ENCODE data around the gene ALG12.

Gene ALG12

DNA sequence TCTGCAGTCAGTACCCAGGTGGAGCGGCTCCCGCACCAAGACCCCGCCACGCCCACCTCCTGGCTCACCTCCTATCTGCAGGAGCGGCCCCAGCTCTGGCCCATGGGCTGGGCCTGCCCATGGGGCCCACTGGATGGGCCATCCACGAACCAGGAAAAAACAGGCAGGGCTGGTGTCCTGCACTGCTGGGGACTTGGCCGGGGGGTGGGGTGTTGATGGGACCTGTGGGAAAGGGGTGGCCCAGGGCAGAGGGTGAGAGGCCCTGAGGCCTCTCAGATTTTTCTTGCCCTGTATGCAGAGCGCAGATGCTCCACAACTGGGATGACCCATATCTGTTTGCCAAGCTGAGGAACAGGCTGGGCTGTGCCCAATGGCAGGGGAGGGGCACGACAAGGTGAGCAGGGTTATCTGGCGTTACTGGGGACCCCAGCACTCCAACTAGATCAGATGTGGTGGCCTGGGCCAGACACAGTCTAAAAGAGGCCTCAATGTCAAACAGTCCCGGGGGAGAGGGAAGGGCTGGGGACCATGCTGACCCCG lies 39.7 kb upstream of the ALG12 start:
- DNase-seq: no peak

DNA sequence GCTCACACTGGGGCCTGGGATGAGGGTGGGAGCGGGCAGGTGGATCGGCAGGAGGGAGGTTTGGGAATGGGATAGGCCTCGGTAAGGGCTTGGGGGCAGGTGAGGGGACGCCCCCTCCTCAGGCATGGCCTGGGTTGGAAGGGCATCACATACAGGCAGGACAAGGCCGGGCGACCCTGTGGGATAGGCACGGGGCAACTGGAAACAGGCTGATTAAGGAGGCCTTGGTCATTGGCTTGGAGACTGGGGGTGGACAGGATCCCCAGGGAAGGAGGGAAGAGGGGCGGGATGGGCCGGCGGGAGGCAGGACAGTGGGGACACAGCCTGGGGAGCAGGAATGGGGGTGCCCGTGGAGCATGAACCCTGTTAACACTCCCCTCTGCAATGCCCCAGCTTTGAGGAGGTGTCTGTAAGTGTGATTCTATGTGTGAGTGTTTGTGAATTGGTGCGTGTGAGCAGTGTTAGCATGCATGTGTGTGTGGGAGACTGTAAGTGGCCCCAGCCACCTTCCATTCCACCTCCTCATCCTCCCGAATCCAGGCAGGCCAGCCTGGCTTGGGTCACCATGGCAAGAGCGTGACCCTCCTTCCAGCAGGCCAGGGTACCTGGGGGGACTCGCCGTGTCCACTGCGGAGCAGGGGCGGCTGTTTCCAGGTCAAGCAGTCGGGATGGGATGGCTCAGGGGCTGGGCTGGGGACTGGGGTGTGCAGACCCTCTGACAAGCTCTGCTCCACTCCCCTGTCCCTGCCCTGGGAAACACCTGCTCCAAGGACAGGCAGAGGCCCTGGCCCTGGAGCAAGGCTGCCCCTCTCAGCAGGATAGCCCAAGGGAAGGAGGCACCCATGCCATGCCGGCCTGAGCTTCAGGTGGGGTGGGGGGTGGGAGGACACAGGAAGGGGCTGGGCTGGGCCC lies 38.9 kb upstream of the ALG12 start:
- no peak for DNase-seq

DNA sequence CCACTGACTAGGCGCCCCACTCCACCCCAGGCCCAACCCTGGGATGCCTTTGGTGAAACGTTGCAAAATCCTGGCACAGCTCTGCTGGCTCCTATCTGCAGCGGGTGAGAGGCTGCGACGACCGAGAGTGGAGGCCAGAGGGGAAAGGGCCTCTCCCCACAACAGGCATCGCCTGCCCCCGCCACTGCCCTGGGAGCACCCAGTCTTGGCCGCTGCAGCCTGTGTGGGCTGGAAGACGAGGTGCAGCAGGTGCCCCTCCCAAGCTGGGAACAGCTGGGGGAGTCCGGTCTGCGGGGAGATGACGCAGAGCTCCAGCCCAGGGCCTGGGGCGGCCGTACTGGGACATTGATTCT lies 38.2 kb upstream of the ALG12 start:
- DNase-seq: no peak

GRCh38 chr22:49955581-49956417 lies 37.6 kb upstream of the ALG12 start:
- DNase-seq: no peak

DNA sequence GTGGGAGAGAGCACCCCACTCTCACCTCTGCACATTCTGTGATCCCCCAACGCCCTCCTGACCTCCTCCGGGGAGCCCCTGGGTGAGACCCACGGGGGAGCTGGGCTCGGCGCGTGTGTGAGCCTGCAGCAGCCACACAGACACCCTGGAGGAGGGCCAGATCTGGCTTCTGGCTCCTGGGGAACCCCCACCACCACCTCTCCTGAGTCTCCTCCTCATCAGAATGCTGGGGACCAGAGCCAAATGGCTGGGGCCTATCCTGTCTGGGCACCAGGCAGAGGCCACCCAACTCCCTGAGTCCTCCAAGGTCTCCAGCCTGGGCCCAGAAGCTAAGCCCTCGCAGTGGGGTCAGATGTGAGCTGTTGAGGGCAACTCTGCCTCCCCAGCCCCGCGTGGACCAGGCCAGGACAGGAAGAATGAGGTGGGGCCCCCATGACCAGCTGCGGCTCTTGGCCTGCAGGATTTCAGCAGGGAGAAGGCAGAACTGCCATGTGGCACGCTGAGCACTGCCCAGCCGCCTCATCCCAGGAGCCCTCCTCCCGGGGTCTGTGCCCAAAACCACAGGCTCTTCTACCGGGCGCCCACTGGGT lies 36.8 kb upstream of the ALG12 start:
- no peak for DNase-seq

DNA sequence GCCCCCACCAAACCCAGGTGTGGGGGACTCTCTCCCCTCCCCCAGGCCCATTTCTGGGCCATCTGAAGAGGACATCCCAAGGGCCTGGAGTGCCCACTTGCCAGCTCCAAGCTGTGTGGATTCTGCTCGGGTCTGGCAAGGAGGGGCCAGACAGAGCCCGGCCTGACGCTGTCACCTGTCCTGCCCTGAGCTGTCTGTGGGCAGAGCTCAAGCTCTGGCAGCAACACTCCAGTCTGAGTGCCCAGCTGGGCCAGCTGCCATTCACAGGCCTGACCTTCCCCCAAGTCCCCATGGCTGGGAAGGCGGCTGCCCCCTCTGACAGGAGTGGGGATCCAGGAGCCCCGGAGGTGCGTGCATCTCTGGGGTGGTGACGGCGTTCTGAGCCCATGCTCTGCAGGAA lies 36.1 kb upstream of the ALG12 start:
- peak; percentile 33 for DNase-seq

DNA sequence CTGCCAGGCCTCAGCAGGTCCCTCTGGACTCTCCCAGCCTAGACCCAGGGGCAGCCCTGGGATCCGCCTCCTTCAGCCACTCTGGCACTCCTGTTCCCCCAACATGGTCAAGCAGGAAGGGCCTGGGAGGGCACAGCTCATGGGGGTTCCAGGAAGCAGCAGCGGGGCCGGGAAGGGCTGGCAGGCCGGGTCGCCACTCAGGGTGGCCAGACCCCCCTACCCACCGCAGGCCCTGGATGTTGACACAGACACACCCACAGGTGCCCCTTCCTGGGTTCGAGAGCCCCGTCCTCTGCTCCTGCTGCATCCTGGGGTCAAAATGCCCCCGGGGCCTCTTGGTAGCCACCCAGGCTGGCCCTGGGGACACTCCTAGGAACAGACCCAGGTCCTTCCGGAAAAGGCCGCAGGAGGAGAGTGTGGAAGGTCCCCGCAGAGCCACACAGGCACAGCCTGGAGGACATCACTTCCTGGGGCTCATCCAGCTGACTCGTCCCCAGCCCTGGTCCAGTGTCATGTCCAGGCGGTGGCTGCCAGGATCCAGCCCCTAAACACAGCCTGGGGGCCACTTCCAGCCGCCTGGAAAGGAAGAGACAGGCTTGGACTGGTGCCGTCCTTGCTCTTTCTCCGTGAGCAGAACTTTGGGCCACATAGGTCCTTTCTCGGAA lies 35.6 kb upstream of the ALG12 start:
- DNase-seq: no peak

- no peak for DNase-seq
Measured at GRCh38 chr22:49953027-49953679, 34.9 kb upstream of the ALG12 start.

DNA sequence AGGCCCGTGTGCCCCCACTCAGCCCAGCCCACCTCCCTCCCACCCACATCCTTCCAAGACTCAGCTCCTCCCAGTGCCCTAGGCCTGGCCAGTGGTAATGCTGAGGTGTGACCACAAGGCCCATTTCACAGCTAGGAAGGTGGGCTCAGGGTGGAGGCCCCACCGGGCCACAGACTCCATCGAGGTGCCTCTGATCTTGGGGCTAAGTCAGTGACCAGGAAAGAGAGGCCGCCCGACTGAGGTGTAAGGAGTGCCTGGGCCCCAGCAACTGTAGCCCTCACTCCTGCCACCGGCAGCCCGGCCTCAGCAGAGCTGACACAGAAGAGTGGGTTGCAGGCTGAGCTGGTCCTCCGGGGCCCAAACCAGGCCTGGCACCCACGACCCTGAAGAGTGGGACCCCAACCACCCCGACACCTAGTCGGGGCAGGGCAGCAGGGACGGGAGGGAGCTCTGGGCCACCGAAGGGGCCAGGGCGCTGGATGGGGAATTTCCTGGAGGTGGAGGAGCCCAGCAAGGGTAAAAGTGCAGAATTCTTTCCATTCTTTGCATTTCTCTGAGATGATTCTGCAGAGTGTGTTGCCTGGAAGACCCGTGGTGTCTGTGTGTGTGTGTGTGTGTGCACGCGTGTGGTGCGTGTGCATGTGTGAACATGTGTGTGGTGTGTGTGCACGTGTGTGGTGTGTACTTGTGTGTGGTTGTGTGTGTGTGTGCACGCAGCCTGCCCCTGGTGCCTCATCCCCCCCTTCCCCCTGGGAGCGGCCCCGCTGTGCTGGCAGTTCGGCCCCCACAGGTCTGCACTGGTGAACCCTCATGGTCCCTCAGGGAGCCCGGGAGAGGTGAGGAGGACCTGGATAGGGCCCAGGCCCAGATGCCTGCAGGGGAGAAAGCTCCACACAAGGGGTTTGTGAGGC lies 34.0 kb upstream of the ALG12 start:
- no peak for DNase-seq

DNA sequence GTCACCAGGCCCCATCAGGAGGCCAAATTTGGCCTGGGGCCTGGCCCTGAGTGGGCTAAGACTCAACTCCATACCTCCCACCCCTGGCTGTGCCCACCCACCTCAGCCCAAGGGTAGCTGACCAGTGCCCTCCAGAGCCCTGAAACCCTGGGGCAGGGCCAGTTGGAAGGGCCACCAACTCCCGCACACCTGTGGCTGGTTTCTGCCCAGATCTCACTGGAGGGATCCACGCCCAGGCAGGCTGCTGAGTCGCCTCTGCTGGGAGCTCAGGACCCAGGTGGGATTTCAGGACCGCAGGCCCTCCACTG lies 33.4 kb upstream of the ALG12 start:
- DNase-seq: no peak

DNA sequence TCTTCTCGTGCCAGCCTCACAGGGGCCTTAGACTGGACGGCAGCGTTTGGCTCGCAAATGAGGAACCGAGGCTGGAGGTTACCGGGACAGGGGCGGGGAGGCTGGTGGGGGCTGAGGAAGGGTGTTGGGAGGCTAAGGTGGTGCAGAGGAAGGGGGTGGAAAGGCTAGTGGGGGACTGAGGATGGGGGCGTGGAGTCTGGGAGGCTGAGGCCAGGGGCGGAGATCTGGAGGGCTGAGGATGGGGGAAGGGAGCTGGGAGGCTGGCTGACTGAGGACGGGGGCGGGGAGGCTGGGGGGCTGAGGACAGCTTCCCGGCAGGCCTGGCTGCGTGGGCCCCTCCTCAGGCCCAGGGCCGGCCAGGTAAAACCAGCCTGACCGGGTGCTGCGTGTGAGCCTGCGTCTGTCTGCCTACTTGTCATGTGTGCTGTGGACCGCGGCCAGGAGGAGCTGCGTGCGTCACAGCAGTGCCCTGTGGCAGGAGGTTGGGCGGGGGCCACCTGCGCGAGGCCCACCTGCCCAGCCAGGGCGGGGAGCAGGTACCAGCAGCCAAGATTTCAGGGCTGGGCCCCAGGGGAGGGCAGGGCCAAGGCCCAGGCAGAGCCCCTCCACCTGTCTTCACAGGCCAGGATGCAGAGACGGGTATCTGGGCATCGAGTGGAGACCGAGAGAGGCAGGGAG lies 32.9 kb upstream of the ALG12 start:
- peak; percentile 72 for DNase-seq

DNA sequence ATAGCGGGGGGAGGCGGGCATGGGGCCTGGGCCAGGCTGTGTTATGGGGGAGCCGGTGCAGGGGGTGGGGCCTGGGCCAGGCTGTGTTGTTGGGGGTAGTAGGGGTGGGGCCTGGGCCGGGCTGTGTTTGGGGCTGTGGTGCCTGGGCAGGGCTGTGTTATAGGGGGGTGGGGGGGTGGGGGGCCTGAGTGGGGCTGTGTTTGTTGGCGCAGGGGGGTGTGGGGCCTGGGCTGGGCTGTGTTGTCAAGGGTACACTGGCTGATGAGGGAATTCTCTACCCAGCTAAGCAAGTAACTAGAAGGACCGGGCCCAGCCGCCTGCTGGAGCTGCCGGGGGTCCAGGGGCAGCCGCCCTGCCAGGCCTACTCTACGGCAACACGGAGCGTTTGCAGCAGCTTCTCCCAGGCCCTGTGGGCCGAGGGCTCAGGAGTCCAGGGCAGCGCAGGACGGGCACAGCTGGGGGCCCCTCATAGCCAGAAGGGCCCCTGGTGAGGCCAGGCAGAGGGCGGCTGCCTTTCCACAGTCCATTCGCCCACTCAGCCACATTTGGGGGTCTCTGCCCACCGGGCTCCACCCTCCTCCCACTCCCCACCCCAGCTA lies 32.3 kb upstream of the ALG12 start:
- no peak for DNase-seq

- no peak for DNase-seq
Measured at GRCh38 chr22:49949914-49950292, 31.7 kb upstream of the ALG12 start.

DNA sequence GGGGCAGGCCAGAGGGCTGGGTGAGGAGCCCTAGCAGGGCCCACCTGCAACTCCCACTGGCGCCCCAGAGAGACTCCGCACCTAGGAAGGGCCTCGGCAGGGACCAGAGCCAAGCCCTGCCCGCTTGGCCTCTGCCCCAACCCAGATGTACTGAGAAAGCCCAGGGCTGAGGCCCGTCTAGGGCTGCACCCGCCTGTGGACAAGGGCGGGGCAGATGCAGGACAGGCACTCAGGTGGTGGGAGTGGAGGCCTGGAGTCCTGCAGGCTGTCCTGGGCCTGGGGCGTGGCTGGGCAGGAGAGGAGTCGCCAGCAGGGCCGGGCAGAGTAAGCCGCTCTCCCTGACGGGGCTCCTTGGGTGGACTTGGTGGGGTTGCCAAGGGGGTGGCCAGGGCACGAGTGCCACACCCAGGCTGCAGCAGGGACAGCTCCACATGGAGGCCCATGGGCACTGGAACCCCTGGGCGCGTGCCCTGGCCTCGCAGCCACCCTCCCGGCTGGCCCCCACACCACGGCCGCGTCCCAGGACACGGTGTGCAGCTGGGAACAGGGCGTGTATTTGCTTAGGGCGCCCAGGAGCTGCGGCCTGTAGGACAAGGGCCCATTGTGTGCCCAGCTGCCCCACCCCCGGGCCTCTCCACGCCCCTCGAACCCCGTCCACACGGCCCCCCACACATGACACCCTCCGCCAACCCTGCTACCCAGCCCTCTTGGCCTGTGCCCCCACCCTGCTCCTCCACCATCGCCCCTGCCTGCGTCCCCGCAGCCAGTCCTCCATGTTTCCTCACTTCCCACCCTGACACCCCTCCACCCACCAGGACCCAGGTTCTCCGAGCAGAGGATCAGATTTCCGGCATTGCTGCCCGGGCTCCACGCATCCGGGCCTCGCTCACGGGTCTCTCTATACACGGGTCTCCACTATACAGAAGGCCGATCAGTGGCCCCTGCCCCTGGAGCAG lies 31.0 kb upstream of the ALG12 start:
- DNase-seq: no peak

GRCh38 chr22:49948116-49948957 lies 30.1 kb upstream of the ALG12 start:
- DNase-seq: no peak

GRCh38 chr22:49947296-49947622 lies 29.0 kb upstream of the ALG12 start:
- DNase-seq: no peak

- DNase-seq: peak; percentile 23
Measured at GRCh38 chr22:49946612-49947295, 28.5 kb upstream of the ALG12 start.

All from SHP77 treated with DMSO at 0.1 percent for 48 hours (cell line).